H54 (cell line): ENCODE measurements around the gene MYLK.

Source experiments
- DNase-seq: peaks from one replicate; pipeline ENCODE4 v3.0.0; 2011; ENCODE audit warnings: low spot score, mixed read lengths; ENCODE audit not compliant: insufficient read length
- FAIRE-seq: peaks from 3 replicates; lab custom pipeline; 2011; peaks lifted over from hg19 to GRCh38; lab: Jason Lieb, UNC
- POLR2A ChIP-seq: IDR thresholded peaks from 2 replicates; pipeline ENCODE4 v1.6.1; 2011; ENCODE audit warnings: low read depth, mild to moderate bottlenecking, low read length

Gene MYLK

GRCh38 chr3:123819949-123820348 is 64.2 kb downstream of the MYLK start:
- no peak for TF ChIP-seq POLR2A
- FAIRE-seq, result no peak

GRCh38 chr3:123818921-123819429 is 65.2 kb downstream of the MYLK start:
- DNase-seq (peak; percentile 62), FAIRE-seq (no peak)
- TF ChIP-seq POLR2A, result no peak

More at GRCh38 chr3:123819949-123820348, 64.2 kb downstream of the MYLK start:
- DNase-seq, result no peak

GRCh38 chr3:123818324-123818920 is 65.7 kb downstream of the MYLK start:
- no peak for FAIRE-seq
- no peak for DNase-seq
- TF ChIP-seq POLR2A, result no peak

GRCh38 chr3:123817413-123817812 is 66.7 kb downstream of the MYLK start:
- DNase-seq (no peak), FAIRE-seq (no peak)
- no peak for TF ChIP-seq POLR2A

GRCh38 chr3:123816673-123817207 is 67.4 kb downstream of the MYLK start:
- DNase-seq (peak; percentile 43), FAIRE-seq (no peak)
- TF ChIP-seq POLR2A, result no peak

GRCh38 chr3:123815981-123816380 is 68.2 kb downstream of the MYLK start:
- no peak for TF ChIP-seq POLR2A
- DNase-seq (no peak), FAIRE-seq (no peak)

GRCh38 chr3:123813876-123814275 is 70.3 kb downstream of the MYLK start:
- DNase-seq (peak; percentile 28), FAIRE-seq (no peak)

GRCh38 chr3:123809597-123809996 is 74.5 kb downstream of the MYLK start:
- FAIRE-seq, result no peak
- no peak for DNase-seq

More at GRCh38 chr3:123813876-123814275, 70.3 kb downstream of the MYLK start:
- TF ChIP-seq POLR2A, result no peak

GRCh38 chr3:123808812-123809211 is 75.3 kb downstream of the MYLK start:
- TF ChIP-seq POLR2A, result no peak
- no peak for DNase-seq
- no peak for FAIRE-seq

More at GRCh38 chr3:123809597-123809996, 74.5 kb downstream of the MYLK start:
- TF ChIP-seq POLR2A, result no peak

GRCh38 chr3:123807820-123808219 is 76.3 kb downstream of the MYLK start:
- TF ChIP-seq POLR2A, result no peak
- DNase-seq (no peak), FAIRE-seq (no peak)

GRCh38 chr3:123805504-123805903 is 78.6 kb downstream of the MYLK start:
- TF ChIP-seq POLR2A, result no peak
- FAIRE-seq (no peak), DNase-seq (no peak)

GRCh38 chr3:123805101-123805500 is 79.0 kb downstream of the MYLK start:
- FAIRE-seq (no peak), DNase-seq (no peak)
- no peak for TF ChIP-seq POLR2A

GRCh38 chr3:123804676-123805075 is 79.5 kb downstream of the MYLK start:
- no peak for DNase-seq
- no peak for TF ChIP-seq POLR2A
- no peak for FAIRE-seq

- TF ChIP-seq POLR2A, result no peak
- DNase-seq, result no peak
- no peak for FAIRE-seq
Observed at GRCh38 chr3:123803521-123803920, 80.6 kb downstream of the MYLK start.
